Measurements from ENCODE around the gene TNFAIP3. TPM values are rescaled to one million over a fixed set of nuclear protein-coding genes. Genes with fewer than 3 reads are reported as not detected.

The TNFAIP3 gene
- total RNA-seq (ENCODE audit: low replicate concordance), result 1.8 and 5.3 TPM in 2 replicates

- Histone ChIP-seq H3F3A (ENCODE audit: low read depth) (peaks cover 49% of the 10 kb centered on the region), H3K9ac (peak within 1 kb of the TSS; percentile 2), H3K4me1 (peaks cover 57% of the 10 kb centered on the region), H3K27ac (no peak within 1 kb of the TSS), H4K20me1 (ENCODE audit: low read depth) (peaks cover 7% of the 10 kb centered on the region), H2AFZ (replicated peaks) (peak within 1 kb of the TSS; percentile 98), H3K4me2 (peak within 1 kb of the TSS; percentile 90), H3K4me3 (peak within 1 kb of the TSS; percentile 95), H3K27me3 (peaks cover 3% of the 10 kb centered on the region), H3K36me3 (no peaks in the 10 kb centered on the region), H3K79me2 (ENCODE audit: low read depth) (peaks cover 11% of the 10 kb centered on the region), H3K9me3 (ENCODE audit: low read depth) (no peaks in the 10 kb centered on the region)
- peak within 1 kb of the TSS; percentile 96 for H3K4me3 Mint-ChIP-seq
- TF ChIP-seq EZH2phosphoT487 (IDR thresholded peaks at IDR 0.05) (no peak), EZH2 (IDR thresholded peaks at IDR 0.05) (no peak), CTCF (IDR thresholded peaks at IDR 0.05) (peak; percentile 68)
- DNase-seq (ENCODE audit: low spot score), result peak; percentile 93
- no peaks in the 10 kb centered on the region for H3K36me3 Mint-ChIP-seq
- peaks cover 58% of the 10 kb centered on the region for H3K4me1 Mint-ChIP-seq
- H3K27me3 Mint-ChIP-seq (ENCODE audit: insufficient read depth, low read depth), result no peaks in the 10 kb centered on the region
- H3K9me3 Mint-ChIP-seq, result peaks cover 2% of the 10 kb centered on the region
- H3K27ac Mint-ChIP-seq, result peak within 1 kb of the TSS; percentile 89
Observed at GRCh38 chr6:137866914-137867684, at the start of gene TNFAIP3. Gene TNFAIP3, plus strand, starts transcription at chr6:137867259. Its CDS starts 3,969 bp downstream, at chr6:137871228.

GRCh38 chr6:137818440-137818839 is 48.6 kb upstream of the TNFAIP3 start:
- H3K36me3 Mint-ChIP-seq, result no peaks in the 10 kb centered on the region
- Histone ChIP-seq H3K4me1 (no peaks in the 10 kb centered on the region), H2AFZ (replicated peaks) (no peak overlapping the region), H3K9ac (no peak overlapping the region), H3K4me2 (no peak overlapping the region), H3K36me3 (no peaks in the 10 kb centered on the region), H3K27me3 (no peaks in the 10 kb centered on the region), H3K9me3 (ENCODE audit: low read depth) (no peaks in the 10 kb centered on the region), H3K27ac (no peak overlapping the region), H4K20me1 (ENCODE audit: low read depth) (no peaks in the 10 kb centered on the region), H3K79me2 (ENCODE audit: low read depth) (no peaks in the 10 kb centered on the region), H3K4me3 (no peak overlapping the region), H3F3A (ENCODE audit: low read depth) (no peaks in the 10 kb centered on the region)
- H3K4me1 Mint-ChIP-seq, result peaks cover 2% of the 10 kb centered on the region
- no peak overlapping the region for H3K4me3 Mint-ChIP-seq
- DNase-seq (ENCODE audit: low spot score), result no peak
- no peaks in the 10 kb centered on the region for H3K9me3 Mint-ChIP-seq
- TF ChIP-seq EZH2phosphoT487 (IDR thresholded peaks at IDR 0.05) (no peak), CTCF (IDR thresholded peaks at IDR 0.05) (no peak), EZH2 (IDR thresholded peaks at IDR 0.05) (no peak)
- H3K27ac Mint-ChIP-seq, result no peak overlapping the region
- no peaks in the 10 kb centered on the region for H3K27me3 Mint-ChIP-seq (ENCODE audit: insufficient read depth, low read depth)

- H2AFZ ChIP-seq (replicated peaks), result peak overlapping the region; percentile 36
- H3K27ac ChIP-seq, result no peak overlapping the region
- H3K9ac ChIP-seq, result no peak overlapping the region
- no peak for DNase-seq (ENCODE audit: low spot score)
- H3K4me3 Mint-ChIP-seq, result no peak overlapping the region
- H3K27me3 Mint-ChIP-seq (ENCODE audit: insufficient read depth, low read depth), result peaks cover 2% of the 10 kb centered on the region
- H3F3A ChIP-seq (ENCODE audit: low read depth), result no peaks in the 10 kb centered on the region
- H3K4me3 ChIP-seq, result no peak overlapping the region
- no peak overlapping the region for H3K4me2 ChIP-seq
- no peaks in the 10 kb centered on the region for H3K79me2 ChIP-seq (ENCODE audit: low read depth)
- no peak for TF ChIP-seq CTCF (IDR thresholded peaks at IDR 0.05)
- TF ChIP-seq EZH2 (IDR thresholded peaks at IDR 0.05), result no peak
- TF ChIP-seq EZH2phosphoT487 (IDR thresholded peaks at IDR 0.05), result no peak
- no peaks in the 10 kb centered on the region for H3K9me3 Mint-ChIP-seq
- no peaks in the 10 kb centered on the region for H3K36me3 Mint-ChIP-seq
- no peaks in the 10 kb centered on the region for H3K36me3 ChIP-seq
- no peaks in the 10 kb centered on the region for H4K20me1 ChIP-seq (ENCODE audit: low read depth)
- no peak overlapping the region for H3K27ac Mint-ChIP-seq
- no peaks in the 10 kb centered on the region for H3K4me1 ChIP-seq
- no peaks in the 10 kb centered on the region for H3K9me3 ChIP-seq (ENCODE audit: low read depth)
- no peaks in the 10 kb centered on the region for H3K27me3 ChIP-seq
- peaks cover 14% of the 10 kb centered on the region for H3K4me1 Mint-ChIP-seq
Observed at GRCh38 chr6:137819740-137820139, 47.3 kb upstream of the TNFAIP3 start.
